HG03432 (cell line): ENCODE measurements around the gene YARS1.
A peak's percentile ranks its signal among the peaks of the same experiment; 100 is the strongest.

ENCODE experiments used
- ATAC-seq: cut with Tn5 transposase; IDR thresholded peaks from one replicate; pipeline ENCODE4 v1.9.1; 2021; ENCODE audit warnings: mild to moderate bottlenecking, moderate library complexity; ENCODE audit not compliant: unreplicated experiment

The YARS1 gene

GRCh38 chr1:32817159-32817814, at the start of gene YARS1, which contains the start of gene S100PBP:
Gene YARS1 (minus strand): TSS chr1:32817358. CDS start chr1:32817244, 114 bp downstream.
Gene S100PBP (plus strand): TSS chr1:32817653. CDS start chr1:32826100, 8,447 bp downstream.
- ATAC-seq = peak; percentile 86

DNA sequence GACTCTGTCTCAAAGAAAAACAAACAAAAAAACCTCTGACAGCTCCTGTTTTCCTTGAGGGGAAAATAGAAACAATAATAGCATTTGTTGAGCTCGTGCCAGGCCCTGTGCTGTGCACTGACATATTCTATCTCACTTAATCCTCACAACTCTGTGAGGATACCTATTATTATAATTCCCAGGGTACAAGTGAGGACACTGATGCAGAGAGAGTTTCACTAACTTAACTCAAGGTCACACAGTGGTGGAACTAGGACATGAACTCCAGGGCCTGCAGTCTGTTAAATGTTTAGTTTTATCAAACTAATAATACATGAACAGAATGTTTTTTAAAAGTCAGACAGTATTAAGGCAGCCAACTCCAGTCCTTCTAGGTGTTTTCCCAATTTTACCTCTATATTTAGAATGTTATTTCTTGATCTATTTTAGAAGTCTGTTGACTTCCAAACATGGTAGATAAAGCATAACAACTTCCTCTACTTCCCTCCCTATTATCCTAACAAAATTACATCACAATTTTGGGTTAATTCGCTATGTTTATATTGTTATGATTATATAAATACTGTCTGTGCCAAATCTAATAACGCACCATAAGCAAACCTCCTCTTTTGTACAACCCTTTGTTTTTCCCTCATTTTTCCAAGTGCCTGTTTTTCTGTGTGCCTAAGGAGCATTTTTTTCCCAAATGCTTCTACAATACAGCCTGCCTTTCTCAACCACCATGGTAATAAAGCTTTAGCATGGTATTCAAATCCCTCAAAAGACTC, 48.7 kb upstream of the YARS1 start:
- ATAC-seq = no peak

GRCh38 chr1:32864375-32865019, 47.3 kb upstream of the YARS1 start:
- no peak for ATAC-seq

DNA sequence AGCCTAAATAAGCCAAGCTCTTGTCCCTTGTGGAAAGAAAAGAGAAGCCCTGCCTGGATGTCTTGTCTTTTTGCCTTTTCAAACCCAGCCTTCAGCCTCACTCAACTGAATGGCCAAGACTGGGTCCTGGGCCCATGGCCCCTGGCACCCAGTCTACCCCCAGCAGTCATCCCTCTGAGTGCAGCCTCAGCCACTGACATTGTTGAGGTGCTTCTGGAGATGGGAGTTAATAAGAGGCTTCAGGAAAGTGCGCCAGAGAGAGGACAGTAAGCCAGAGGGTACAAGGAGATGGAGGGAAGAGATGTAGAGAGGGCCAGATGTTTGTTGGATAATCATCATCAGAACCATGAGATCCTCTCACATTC, 46.7 kb upstream of the YARS1 start:
- ATAC-seq = no peak

DNA sequence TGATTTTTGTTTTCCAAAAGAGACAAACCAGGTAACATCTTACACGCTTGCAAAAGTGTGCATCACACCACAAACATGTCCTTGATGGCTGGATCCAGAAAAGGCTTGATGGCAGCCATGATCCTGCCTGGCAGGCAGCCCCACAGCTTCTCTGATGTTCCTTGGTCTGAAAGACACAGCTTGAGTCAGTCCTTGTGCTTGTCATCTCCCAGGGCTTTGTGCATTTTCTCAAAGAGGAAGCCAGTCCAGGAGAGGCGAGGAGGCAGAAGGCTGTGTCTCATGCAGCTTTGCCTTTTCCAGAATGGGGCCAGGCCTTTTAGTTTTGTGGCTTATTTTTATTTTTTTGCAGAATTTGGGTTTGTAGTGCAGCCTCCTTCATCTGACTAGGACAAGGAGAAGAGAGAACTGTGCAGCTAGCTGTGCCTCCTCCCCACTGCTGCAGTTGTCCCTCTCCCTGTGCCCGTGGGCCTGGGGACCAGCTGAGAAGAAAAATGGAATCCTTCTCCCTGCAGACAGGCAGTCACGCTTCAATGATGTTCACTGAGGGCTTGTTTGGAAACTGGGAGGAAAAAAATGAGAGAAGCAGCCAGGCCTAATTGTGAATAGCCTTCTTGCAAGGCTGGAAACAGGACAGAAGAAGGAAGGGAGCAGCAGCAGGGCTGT, 46.2 kb upstream of the YARS1 start:
- ATAC-seq = no peak

- no peak for ATAC-seq
Observed at GRCh38 chr1:32861904-32862695, 44.9 kb upstream of the YARS1 start.

DNA sequence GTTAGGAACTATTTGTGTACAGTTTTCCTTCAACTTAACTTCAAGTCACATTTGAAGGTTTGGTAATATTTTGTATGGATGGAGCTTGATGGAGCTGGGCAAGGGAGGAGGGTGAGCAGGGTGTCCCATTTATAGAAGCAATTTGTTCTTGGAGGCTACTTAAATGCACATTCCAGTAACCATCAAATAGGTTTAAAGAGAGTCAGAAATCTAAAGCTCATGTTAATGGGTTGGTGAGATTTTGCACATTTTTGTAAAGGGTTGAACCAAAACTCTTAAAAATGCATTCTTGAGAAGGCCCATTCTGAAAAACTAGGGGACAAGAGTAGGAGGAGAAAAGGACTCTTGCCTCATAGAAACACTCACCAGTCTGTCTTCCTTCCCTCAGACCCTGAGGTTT, 43.4 kb upstream of the YARS1 start:
- no peak for ATAC-seq

GRCh38 chr1:32859915-32860314, 42.8 kb upstream of the YARS1 start:
- no peak for ATAC-seq

- no peak for ATAC-seq
Observed at GRCh38 chr1:32858791-32859190, 41.6 kb upstream of the YARS1 start.

- ATAC-seq = no peak
Observed at GRCh38 chr1:32858136-32858535, 41.0 kb upstream of the YARS1 start.

- no peak for ATAC-seq
Observed at GRCh38 chr1:32855861-32856617, 38.9 kb upstream of the YARS1 start.

DNA sequence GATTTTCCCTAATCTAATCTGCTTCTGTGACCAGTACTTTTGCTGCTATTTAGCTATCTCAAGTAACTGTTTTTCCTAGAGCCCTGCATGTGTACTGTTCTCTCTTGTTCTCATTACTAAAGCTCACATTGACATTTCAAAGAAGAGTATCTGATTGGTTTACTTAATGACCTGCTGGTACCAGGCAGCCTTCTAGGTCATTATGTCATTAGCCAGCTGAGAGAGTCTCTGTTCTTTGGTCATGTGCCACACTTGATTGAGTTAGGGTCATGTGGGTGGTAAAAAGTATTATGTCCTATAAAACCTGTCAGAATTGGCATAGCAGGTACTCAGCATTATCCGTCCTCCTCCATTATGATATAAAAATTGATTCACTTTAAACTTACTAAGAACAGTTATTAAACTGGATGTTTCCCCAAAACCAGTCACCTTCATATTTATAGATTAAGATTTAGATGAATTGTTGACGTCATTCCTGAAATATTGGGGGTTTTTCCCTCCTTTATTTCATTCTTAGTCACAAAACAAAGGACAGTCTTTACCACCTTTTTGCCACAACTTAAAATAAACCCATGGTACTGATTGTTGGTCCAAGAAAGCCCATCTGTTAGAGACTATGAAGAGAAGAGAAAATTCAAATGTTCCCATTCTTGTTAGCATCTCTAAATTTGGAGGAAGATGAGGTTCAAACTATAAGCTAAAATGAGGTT, 31.4 kb upstream of the YARS1 start:
- ATAC-seq = no peak

DNA sequence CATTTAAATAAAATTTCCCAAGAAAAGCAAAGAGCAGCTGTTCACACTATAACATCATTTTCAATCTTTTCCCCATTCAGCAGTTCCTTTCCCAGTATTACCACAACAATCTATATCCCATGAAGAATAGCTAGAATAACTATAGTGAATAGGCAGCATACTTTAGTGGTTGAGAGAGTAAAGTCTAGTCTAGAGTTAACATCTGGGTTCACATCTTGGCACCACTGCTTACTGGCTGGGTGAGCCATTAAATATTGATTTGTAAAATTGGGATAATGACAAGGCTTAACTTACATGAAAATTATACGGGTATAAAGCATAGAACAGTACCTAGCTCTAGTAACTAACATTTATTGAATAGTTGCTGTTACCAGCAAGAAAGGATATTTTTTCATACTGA, 14.7 kb upstream of the YARS1 start:
- no peak for ATAC-seq

- no peak for ATAC-seq
Observed at GRCh38 chr1:32830092-32830852, 13.1 kb upstream of the YARS1 start.

GRCh38 chr1:32828341-32828740, 11.2 kb upstream of the YARS1 start:
- ATAC-seq = no peak

DNA sequence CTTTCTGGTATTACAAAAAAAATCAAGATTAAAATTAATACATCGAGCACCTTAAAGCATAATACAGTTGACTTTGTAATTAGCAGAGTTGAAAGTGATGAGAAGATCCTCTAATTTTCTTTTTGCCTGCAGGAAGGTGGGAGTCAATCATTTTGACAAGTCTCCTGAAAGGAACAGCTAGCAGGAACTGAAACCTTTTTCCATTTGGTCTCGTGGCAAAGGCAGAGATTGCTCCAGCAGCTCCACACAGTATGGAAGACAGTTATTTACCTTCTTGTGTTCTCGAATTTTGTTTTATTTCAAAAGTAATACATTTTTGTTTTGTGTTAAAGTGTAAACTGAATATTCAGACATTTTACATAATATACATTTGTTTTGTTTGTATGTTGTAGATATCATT, 8.0 kb upstream of the YARS1 start:
- ATAC-seq = no peak

DNA sequence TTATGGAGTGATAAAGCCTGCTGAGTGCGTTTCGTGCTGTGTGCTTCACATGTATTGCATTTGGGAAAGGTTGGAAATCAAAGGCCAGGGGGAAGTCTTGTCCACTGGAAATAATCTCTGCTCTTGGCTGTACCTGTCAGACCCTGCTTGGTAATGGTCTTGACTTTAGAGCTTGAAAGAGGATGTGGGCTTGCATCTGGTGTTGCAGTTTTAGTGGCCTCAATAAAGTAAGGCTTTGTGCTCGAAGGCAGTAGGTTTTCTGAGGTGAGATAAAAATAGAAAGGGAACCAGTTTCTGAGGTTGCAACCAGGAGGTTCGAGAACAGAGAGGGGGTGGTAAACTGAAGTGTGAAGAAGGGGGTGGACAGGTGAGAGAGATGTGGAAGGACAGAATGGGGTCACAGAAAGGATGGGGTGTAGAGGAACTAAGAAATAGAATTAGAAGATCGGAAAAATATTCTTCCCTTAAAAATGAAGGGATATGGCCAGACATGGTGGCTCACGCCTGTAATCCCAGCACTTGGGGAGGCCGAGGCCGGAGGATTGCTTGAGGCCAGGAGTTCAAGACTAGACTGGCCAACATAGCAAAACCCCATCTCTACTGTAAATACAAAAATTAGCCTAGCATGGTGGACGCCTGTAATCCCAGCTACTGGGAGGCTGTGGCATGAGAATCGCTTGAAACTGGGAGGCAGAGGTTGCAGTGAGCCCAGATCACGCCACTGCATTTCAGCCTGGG, 1.8 kb upstream of the YARS1 start:
- peak; percentile 41 for ATAC-seq
